Fibroblast of mammary gland (primary cell): Measurements from ENCODE around the gene FOXC1.

Source experiments
- DNase-seq: peaks from one replicate; pipeline ENCODE4 v3.0.0-alpha.2; 2010; ENCODE audit warnings: low read depth
- H3K4me3 ChIP-seq: 2 replicates; pipeline ENCODE4 v1.5.1; 2011; ENCODE audit warnings: low read depth, mild to moderate bottlenecking, low read length, moderate library complexity; ENCODE audit not compliant: control insufficient read depth
- TF ChIP-seq, protein P1 (sequence below): conservative IDR thresholded peaks from 2 replicates; pipeline ENCODE4 v1.5.1; 2011; ENCODE audit warnings: low read depth, low read length, inconsistent platforms; ENCODE audit not compliant: control insufficient read depth, insufficient read depth

FOXC1 gene

DNA sequence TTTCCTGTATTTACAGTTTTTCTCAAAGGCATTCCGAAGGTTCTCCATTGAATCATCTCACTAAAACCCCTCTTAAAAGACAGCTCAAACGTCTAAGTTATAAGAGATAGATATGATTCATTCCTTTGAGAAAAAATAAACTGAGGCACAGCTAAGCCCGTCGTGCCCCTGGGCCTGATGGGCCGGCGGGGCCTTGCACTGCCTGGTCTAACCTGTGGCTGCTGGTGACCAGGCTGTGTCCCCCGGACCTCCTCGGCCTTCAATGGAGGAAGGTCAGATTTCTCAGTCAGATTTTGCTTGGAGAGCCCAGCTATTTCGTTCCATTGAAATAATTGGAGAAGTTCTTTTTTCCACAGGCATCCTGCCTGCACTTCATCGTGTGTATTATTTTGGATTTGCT, 11.3 kb upstream of the FOXC1 start:
- no peak overlapping the region for H3K4me3 ChIP-seq
- TF ChIP-seq, protein P1, sequence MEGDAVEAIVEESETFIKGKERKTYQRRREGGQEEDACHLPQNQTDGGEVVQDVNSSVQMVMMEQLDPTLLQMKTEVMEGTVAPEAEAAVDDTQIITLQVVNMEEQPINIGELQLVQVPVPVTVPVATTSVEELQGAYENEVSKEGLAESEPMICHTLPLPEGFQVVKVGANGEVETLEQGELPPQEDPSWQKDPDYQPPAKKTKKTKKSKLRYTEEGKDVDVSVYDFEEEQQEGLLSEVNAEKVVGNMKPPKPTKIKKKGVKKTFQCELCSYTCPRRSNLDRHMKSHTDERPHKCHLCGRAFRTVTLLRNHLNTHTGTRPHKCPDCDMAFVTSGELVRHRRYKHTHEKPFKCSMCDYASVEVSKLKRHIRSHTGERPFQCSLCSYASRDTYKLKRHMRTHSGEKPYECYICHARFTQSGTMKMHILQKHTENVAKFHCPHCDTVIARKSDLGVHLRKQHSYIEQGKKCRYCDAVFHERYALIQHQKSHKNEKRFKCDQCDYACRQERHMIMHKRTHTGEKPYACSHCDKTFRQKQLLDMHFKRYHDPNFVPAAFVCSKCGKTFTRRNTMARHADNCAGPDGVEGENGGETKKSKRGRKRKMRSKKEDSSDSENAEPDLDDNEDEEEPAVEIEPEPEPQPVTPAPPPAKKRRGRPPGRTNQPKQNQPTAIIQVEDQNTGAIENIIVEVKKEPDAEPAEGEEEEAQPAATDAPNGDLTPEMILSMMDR: no peak
- no peak for DNase-seq

DNA sequence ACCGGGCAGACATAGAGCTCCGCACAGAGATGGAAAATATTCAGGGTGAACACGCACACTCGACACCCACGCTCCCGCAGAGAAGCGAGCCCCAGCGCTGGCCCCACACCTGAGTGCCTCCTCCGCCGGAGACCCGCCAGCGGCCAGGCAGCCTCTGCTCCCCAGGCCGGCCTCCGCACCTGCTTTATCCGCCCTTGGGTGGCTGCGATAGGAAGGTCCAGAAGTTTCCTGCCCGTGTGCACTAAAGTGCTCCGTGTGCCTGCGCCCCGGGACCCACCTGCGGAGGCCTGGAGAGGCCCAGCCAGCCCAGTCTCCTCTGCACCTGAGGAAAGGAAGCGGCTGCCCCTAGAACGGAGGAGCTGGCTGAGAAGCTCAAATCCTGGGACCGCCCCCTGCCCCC, 10.8 kb upstream of the FOXC1 start:
- no peak for DNase-seq
- TF ChIP-seq, protein P1: no peak

DNA sequence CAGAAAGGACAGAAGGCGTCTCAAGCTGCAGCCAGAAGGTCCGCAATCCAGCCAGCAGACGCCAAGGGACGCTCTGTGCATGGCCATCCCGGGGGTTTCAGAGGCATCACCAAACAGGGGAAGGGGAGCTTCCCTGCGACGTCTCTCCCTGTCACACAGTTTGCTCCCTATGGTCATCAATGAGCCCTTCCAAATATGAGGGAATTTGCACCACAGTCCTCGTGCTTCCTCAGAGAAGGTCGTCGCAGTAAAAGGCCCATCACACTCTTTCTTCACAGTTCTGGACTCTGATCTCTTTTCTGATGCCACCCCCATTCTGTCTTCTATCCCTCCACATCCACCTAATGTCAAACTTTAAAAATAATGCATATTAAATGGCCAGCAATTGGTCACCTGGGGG, 10.2 kb upstream of the FOXC1 start:
- DNase-seq: no peak
- no peak overlapping the region for H3K4me3 ChIP-seq
- TF ChIP-seq, protein P1: no peak

More for the DNA sequence above, 10.8 kb upstream of the FOXC1 start:
- no peak overlapping the region for H3K4me3 ChIP-seq

DNA sequence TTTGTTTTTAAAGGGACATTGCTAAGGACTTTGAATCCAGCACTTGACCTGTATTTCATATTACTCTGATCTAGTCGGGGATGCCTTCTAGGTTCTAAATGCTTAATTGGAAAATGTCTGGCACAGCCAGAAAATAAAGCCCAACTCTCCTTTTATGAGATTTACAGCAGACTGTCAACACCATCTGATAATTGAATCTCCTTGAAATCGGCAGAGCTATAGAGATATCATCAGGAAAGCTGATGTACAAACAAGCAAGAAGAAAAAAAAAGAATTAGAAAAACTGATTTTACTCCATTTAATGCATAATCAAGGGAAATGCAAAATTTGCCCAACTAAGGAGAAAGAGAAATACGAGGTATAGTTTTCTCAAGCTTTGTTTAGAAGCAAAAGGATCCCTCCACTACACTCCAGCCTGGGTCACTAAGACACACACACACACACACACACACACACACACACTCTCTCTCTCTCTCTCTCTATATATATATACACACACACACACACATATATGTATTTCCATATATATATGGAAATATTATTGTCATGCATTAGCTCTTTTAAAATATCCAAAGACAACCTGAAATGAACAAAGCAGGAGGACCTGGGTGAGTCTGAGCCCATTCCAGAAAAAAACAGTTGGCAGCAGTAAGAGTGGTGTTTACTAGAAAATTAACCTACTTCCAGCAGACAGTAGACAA, 9.5 kb upstream of the FOXC1 start:
- TF ChIP-seq, protein P1: no peak
- DNase-seq: no peak
- H3K4me3 ChIP-seq: no peak overlapping the region

DNA sequence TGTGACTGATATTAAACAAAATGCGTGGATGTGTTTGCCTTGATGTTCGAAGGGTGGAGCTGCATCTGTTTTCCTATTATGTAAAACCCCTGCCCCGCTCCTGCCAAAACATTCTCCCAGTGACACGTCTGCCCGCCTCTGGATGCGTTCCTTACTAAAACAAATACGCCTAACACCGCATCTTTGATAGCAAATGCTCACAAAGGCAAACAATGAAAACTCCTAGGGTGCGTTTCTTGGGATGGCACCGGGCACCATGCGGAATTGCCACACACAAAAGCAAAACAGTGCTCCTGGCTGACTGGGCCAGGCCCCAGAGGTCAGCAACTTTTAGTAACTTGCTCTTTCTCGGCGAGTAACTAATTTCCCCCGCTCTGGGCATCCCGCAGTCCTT, 9.0 kb upstream of the FOXC1 start:
- DNase-seq: no peak
- H3K4me3 ChIP-seq: no peak overlapping the region
- TF ChIP-seq, protein P1: no peak

DNA sequence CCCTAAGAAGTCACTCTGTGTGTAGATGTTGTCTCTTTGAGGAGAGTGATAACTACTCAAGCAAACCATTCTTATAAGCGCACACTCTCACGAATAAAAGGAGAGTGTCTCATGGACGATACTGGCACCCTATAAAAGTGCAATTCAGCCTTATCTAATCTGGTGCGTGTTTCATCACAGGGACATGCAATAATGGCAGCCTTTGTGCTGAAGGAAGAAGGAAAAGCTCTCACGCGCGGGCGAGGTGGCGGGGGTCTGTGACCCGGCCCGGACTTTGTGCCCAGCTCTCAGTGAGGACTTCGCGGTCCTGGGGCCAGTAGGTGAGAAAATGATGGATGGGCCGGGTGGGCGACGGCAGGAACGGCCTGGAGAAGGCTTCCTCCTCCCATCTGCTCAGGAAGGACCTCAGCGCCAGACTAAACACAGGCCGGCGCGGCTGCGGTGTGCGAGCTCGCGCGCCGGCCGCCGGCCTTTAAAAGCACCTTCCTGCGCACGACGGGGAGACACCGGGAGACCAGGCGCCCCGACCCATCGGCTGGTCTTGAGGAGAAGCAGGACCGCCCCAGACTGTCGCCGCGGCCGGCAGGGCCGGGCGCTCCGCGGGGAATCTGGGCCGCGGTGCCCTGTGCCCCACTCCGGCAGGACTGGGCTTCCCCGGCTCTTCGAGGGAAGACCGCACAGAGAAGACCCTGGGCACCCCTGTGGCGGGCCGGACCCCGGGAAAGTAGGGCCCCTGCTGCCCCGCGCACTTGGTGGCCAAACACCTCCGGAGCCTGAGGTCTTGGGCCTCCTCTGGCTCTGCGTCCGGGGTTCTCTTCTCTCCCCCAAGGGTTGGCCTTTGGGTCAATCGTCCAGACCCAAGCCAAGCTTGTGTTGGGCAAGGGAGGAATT, 8.3 kb upstream of the FOXC1 start:
- H3K4me3 ChIP-seq: no peak overlapping the region
- TF ChIP-seq, protein P1: no peak
- DNase-seq: no peak
